Activated CD4-positive, alpha-beta T cell treated with anti-CD3 and anti-CD28 coated beads for 48 hours (primary cell): ENCODE data around the gene RNASE9.
"Not testable (repeated sequence)": the region's sequence is repeated elsewhere in the genome, so short reads cannot be mapped to it uniquely, and the experiment has no call there.

ENCODE experiments used
- DNase-seq: peaks from one replicate; pipeline ENCODE4 v3.0.0-alpha.2; 2020

RNASE9 gene

DNA sequence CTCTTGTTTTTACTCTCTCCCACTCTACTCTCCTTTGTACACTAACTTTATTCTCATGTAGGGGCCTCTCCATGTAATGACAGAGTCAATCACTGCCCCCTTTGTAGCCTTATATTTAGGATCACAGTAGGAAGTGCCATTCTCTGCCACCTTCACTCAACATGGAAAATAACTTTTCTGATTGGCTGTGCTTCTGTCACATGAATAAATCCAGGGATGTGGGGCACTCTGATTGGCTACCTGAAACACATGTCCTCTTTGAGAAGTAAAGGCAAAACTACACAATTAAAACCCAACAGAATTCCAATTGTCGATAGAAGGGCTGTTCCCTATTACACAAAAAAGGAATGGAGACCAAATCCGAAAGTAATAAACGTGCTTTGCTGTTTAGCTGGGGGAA is at the start of gene RNASE9:
TSS of gene RNASE9 (minus strand) at position 87 of the 400 bp plus-strand sequence.
- DNase-seq, result no peak

DNA sequence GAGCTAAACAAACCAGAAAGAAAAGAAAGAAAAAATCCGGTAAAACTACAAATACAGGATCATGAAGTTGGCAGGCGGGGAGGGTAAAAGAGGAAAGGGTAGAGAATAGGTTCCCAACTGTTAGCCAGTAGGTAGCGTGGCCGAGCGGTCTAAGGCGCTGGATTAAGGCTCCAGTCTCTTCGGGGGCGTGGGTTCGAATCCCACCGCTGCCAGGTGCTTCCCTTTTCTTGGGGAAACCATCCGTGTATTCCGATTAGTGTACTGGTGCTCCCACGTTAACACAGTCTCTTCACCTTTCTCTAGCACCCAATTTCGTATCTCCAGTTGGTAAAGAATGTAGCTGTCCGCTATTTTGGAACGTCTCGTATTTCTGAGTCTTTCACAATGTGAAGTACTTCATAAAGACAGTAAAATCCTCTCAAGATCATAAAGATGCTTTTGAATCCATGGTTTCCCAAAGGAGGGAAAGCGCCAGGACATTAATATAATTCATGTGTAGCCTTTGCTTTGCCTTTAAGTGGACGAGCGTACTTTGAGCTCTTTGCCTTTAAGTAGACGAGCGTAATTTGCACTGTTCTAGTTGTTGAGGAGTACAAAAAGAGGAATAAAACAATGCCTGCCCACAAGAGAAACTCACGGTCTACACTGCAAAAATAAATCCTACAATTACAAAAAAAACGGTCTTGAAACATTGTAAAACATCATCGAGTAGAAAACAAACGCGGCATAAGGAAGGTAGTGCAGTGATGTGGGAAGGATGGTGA is 49.3 kb upstream of the RNASE9 start:
- DNase-seq, result peak; percentile 92

DNA sequence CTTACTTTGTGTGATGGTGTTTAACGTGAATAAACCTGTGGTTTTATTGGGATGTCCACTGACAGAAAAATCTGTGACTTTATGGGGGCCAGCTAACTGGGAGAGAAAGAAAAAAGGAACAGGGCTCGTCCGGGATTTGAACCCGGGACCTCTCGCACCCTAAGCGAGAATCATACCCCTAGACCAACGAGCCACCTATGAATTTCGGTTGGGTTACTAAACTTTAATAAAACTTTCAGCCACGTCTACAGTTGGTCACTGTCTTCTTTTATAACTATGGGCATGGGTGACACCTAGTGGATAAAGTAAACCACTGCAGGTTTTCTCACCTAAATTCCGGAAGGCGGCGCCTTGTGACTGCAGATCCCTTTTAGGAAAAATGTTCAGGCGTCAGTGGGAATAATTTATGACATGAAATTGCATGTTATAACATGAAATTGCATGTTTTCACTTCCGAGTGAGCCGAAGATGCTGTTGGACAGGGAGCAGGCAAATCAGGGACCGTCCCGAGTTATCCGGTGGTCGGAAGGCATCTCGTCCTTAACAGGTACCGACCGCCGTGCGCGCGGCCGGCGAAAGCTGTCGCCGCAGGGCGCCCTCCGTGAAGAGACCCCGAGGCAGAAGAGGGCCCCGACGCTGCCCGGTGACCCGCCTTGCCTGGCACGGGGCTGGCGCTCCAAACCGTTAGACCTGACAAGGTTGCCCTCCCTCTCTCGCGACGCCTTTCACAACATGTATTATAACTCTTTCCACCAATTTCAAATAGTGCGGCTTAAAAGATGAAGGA is 48.6 kb upstream of the RNASE9 start:
- peak; percentile 68 for DNase-seq

DNA sequence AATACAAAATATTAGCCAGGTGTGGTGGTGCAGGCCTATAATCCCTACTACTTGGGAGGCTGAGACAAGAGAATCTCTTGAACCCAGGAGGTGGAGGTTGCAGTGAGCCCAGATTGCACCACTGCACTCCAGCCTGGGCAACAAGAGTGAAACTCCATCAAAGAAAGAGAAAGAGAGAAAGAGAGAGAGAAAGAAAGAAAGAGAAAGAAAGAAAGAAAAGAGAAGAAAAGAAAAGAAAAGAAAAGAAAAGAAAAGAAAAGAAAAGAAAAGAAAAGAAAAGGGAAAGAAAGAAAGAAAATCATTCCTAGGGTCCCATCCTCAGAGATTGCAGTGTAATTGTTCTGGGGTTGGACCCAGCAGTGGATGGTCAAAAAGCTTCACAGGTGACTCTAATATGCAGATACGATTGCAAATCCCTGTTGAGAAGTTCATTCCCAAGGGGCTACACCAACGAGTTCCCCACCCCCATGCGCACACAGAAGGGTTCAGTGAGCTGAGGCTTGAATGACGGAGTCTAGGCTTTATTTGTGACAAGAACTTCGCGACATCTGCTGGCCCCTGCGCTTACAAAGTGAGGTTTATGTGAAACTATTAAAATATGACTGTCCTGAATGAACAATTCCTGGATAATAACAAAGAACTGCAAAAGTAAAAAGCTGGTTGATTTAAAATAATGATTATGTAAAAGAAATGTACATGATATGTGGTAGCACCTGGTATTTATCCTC is 47.7 kb upstream of the RNASE9 start:
- DNase-seq, result no peak

DNA sequence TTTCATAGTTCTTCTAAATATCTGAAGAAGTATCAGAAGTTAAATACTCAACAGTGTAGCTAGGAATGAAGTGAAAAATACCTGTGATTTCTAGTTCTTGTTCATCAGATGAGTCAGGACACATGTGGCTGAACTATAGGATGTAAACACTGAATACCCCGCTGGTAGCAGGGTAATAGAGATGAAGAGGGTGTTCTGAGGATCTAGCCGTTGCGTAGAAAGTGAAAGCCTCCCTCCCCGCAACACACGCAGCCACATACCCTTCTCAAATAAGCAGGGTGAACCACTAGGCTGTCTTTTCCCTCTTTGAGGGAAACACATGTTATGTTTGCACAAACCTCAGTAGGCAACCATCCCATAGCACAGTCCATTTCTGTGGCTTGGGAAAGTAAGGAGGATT is 46.8 kb upstream of the RNASE9 start:
- DNase-seq, result no peak

DNA sequence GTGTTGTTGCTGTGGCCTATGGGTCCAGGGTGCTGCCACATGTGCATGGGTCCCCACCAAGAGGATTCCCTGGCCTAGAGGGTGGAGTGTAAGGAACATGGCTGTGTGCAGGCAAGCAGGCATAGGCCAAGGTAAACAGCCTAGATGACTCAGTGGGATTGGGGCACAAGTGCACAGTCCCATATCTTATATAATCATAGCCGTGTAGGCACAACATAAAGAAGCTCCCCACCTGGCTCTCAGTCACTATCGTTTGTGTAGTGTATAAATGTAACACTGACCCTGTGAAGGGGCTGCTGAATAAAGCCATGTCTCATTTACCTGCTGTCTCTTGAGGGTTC is 46.0 kb upstream of the RNASE9 start:
- no peak for DNase-seq

DNA sequence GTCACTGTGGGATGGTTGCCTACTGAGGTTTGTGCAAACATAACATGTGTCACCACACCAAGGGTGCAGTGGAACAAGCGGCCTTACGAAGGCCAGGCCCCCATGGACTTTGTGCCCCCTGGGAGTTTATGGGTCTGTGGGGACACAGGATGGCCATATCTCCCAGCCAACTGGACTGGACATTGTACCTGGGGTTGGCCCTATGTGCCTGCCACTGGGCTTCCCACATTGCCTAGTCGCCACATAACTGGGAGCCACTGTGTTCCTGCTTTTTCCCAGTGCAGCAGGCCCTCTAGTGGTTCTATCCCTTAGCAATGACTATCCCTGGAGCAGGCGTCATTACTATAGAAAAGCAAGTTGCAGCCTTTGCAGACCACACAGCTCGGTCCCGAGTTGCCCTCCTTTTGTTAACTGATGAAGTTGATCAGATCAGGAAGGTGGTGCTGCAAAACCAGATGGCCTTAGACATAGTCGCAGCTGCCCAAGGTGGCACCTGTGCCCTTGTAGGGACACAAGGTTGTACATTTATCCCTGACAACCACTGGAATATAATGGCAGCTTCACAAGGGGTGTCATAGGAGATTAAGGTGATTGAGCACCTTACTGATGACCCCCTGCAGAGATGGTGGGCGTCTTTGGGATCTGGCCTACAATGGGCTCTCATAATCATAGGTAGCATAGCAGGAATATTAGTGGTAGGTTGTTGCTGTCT is 45.5 kb upstream of the RNASE9 start:
- no peak for DNase-seq

DNA sequence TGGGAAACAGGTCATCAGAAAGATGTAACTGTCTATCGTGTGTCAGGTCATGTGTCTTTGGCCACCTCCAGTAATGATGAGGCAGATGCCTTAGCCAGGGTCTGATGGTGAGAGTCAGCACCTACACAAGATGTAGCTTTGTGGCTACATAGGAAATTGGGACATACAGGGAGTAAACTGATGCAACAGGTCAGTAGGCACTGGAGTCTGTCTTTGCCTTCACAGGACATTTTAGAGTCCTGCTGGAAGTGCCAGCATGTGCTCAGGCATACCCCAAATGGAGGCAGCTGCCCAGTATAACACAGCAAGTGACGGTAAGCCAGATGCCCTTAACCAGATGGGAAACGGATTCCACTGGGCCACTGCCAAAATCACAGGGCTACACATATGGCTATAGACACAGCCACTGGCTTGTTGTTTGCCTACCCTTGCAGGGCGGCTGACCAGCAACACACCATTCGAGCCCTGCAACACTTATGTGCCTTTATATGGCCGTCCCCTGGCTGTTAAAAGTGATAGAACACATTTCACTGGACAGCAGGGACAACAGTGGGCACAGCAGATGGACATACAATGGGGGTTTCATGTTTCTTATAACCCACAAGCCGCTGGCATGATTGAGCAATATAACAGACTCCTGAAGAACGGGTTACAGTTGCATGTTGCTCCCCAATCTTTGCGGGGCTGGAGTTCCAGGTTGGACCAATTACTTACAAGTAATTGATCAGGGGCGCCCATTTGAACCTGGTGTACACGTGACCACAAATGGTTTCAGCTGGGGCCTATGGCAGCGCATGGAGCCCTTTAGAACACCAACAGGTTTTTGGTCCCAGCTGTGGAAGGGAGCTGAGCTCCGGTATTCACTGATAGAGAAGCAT is 43.2 kb upstream of the RNASE9 start:
- DNase-seq, result no peak

DNA sequence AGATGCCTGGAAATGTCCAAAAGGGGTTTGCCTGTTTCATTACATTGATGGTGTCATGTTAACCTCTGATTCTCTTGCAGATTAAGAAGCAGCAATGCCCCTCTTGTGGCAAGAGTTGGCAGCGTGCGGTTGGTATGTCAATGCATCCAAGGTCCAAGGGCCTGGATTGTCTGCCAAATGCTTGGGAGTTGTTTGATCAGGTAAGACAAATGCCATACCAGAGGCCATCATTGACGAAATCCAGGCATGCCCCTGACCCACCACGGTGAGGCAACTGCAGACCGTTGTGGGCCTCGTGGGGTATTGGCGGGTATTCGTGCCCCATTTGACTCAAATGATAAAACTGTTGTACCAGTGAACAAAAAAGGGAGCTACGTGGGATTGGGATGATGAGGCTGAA is 41.7 kb upstream of the RNASE9 start:
- DNase-seq, result no peak

DNA sequence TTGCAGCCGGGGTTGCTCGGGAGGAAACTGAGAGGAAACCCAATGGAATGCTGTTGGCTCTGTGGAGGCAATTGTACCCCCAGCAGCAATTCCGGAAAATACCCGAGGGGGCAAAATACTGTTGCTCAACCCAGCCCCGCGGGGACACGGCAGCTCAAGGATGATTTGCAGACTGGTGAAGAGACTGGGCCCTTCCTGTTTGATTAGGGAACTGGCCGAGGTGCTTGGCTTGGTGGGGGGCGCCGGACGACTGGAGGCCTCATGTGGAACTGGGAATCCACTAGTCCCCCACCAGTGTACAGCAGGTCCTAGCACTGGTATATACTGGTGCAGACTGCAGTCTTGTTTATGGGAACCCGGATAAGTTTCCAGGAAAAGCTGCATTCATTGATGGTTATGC is 40.7 kb upstream of the RNASE9 start:
- no peak for DNase-seq

DNA sequence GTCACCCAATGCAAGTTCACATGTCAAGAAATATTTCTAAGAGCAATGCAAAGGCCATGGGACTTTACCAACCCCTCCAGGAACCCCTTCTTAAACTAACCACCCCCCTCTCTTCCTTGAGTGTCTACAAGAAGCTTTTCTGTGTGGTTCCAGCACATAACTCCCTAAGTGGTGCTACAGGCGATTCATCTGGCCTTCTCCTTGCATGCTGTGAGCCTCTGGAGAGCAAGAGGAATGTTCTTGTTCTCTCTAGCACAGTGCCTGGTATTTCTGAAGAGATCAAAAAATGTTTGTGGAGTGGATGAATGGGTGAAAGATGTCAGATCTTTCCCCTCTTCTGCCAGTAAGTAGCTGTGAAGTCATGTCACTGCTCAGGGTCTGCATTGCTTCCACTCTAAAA is 36.3 kb upstream of the RNASE9 start:
- no peak for DNase-seq

DNA sequence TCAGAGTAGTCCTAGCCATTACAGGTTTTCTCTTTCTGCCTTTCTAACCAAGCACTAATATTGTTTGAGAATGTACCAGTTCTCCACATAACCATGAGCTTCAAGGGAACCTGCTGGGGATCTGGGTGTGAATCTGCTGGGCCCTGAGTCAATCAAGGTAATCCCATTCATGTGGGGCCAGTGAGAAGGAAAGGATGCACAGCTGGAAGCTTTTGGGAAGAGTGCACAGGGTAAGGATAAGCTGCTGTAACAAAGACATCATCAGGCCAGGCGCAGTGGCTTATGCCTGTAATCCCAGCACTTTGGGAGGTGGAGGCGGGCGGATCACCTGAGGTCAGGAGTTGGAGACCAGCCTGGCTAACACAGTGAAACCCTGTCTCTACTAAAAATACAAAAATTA is 34.9 kb upstream of the RNASE9 start:
- not testable (repeated sequence) for DNase-seq

DNA sequence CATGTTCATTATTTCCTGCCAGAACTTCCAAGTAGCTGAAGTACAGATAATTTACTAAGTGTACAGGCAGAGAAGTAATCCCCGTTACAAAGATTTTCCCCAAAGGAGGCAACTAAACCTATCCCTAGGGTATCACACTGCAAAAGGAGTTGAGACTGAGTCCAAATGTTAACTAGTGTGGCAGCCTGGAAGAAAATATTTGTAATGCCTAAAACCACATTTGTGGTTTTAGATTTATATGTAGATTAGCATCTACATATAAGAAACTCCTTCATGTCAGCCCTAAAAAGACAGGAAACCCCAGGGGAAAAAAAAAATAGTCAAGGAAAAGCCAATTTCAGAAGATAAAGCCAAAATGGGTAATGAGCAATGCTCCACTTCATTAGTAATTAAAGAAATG is 31.7 kb upstream of the RNASE9 start:
- no peak for DNase-seq

DNA sequence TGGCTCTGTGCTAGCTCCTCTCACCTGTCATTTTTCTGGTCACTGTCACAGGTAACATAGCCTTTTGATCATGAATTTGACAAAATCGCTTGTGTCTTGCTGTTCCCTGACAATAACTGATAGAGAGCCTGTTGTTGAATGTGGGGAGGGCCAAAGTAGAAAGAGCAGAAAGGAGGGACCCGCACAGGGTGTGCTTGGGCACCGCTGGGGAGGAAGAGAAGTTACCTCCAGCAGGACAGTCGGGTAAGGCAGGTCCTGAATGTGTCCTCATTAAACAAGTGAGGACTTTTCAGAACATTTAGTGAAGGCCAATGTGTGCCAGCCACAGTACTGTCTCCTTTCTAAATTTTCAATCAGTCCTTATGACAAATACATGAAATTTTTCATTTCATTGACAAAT is 30.4 kb upstream of the RNASE9 start, which contains the start of gene RNASE12:
TSS of gene RNASE12 (minus strand) at position 142 of the 400 bp plus-strand sequence. CDS start 653 bp downstream, outside the sequence.
- no peak for DNase-seq

DNA sequence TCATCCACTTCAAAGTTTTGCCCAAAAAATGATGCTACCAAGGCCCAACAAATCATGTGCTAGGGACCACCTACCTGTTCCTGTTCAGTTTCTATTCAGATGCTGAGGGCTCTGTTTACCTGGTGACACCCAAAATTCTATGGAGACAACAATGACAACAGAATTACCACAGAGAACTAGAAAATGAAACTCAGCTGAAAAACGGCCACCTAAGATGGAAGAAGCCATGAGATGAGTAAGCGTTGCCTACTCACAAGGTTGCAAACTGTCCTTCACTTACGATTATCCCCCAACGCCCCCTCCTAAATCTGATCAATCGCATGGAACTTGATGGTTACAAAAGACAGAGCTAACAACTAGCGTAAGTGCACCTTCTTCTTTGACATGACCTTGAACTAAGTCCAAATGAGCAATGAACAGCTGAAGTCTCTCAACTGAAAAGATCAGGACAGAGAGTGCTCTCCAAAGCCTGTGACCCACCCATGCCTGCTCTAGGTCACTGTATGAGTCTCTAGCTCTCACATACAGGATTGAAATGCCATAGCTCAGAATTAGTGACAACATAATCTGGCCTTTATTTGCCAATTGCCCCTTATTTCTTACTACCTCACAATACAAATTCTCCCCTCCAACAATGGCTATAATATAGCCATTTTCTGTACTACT is 26.8 kb upstream of the RNASE9 start, which contains the start of gene RNASE11:
TSS of gene RNASE11 (minus strand) at position 513 of the 666 bp plus-strand sequence.
- DNase-seq, result no peak

DNA sequence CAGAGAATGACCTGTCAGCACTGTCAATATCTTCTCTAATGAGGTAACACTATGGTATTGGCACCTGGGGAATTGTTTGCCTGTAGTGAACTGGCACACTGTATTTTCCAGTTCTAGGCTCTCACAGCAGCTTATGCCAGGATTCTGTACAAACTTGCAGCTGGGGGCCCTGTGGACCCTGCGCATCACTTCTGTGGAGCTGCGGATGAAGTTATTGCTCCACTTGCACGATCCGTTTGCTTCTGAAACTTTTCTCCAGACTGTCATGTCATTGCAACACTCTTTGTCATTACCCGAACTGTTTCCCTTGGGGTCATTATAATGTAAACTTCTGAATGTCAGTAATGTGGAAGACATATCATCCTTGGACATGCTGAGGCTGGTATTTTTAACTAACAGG is 23.1 kb upstream of the RNASE9 start:
- no peak for DNase-seq

DNA sequence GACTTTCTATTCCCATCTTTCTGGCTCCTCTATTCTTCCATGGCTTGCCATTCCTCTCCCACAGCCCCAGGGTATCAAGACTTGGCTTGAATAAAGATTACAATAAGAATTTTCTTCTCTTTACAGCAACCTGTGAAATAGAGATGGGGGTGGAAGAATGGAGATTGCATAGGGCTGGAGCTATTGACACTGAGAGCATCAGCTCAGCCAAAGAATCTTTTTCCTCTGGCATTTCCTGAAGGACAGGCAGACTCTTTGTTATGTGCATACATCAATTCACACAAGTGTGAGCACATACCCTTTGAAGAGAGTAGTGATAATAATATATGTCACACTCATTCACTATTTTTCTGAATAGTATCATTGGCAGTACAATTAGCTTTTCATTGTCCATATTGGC is 22.3 kb upstream of the RNASE9 start:
- DNase-seq, result no peak

DNA sequence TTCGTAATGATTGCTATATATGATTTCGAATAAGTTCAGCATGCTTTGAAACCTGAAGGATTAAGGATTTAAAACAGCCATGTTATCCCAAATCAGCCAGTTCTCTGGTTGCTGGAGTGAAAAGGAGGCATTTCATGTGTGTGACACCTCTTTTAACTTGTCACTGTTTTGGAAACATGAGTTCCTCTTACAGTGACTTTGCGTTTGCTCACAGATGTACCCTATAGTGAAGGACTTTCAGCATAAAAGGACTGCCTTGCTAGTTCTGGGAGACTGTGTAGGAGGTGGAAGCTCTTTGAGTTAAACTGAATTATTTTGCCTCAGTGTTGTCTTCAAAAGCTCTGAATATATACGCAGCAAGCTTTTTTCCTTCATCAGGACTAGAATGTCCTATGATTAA is 19.4 kb upstream of the RNASE9 start:
- no peak for DNase-seq

DNA sequence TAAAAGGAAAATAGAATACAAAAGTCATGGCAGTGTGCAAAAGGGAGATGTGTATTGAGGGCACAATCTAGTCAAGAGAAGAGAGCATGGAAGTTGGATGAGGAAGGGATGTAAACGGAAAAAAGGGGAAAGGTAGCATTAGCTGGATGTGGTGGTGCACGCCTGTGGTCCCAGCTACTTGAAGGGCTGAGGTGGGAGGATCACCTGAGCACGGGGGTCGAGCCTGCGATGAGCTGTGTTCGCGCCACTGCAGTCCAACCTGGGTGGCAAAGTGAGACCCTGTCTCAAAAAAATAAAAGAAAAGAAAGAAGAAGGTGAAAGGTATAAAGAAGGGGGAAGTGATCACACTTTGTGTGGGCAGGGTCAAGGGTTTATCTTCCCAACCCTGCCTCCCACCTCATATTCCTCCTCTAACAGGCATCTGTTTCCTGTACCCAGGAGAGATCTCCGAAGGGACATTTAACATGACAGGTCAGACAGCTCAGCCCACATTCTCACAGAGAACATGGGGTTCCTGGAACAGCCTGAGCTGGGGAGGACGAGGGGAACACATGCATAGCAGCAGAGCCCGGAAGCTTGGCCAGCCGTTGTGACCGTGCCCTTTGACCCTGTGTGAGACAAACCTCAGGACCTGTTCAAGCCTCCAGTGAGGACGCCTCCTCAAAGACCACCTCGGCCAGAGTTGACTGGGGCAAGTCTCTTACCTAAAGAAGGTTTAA is 18.1 kb upstream of the RNASE9 start:
- no peak for DNase-seq

DNA sequence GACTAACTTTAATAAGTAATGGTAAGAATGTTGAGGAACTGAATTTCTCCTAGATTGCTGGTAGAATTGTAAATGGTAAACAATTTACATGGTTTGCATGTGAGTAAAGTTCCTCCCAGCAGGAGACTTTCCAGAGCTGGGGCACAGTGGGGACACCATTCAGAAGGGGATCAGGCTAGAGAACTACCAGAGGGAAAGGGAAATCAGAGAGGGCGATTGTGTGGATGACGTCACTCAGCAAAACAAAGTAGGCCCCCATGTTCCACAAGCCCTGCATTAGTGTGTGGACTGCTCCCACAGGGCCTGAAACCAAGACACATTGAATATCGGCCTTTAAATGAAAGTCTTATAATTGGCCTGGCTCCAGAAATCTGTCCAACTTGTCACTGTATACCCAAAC is 17.5 kb upstream of the RNASE9 start:
- no peak for DNase-seq
